GM18517 (cell line): ENCODE data around the gene CACNA1F.

Experiments used
- ATAC-seq: cut with Tn5 transposase; IDR thresholded peaks from one replicate; pipeline ENCODE4 v1.9.1; 2021; ENCODE audit warnings: mild to moderate bottlenecking, moderate library complexity; ENCODE audit not compliant: unreplicated experiment

CACNA1F gene

GRCh38 chrX:49257846-49258748 lies 25.0 kb upstream of the CACNA1F start:
- no peak for ATAC-seq

- ATAC-seq, result no peak
Measured at GRCh38 chrX:49257074-49257790, 24.1 kb upstream of the CACNA1F start.

- ATAC-seq, result no peak
Measured at GRCh38 chrX:49256268-49256995, 23.3 kb upstream of the CACNA1F start.

GRCh38 chrX:49254639-49255038 lies 21.5 kb upstream of the CACNA1F start:
- ATAC-seq, result no peak

- no peak for ATAC-seq
Measured at GRCh38 chrX:49251325-49251724, 18.2 kb upstream of the CACNA1F start.

GRCh38 chrX:49250578-49250977 lies 17.4 kb upstream of the CACNA1F start:
- no peak for ATAC-seq

GRCh38 chrX:49250066-49250465 lies 16.9 kb upstream of the CACNA1F start:
- no peak for ATAC-seq

GRCh38 chrX:49249616-49250015 lies 16.5 kb upstream of the CACNA1F start:
- no peak for ATAC-seq

GRCh38 chrX:49249071-49249470 lies 15.9 kb upstream of the CACNA1F start:
- ATAC-seq, result no peak

- ATAC-seq, result no peak
Measured at GRCh38 chrX:49247916-49248811, 15.0 kb upstream of the CACNA1F start.

- no peak for ATAC-seq
Measured at GRCh38 chrX:49247346-49247745, 14.2 kb upstream of the CACNA1F start.

GRCh38 chrX:49246541-49246940 lies 13.4 kb upstream of the CACNA1F start:
- ATAC-seq, result no peak

GRCh38 chrX:49244207-49244606 lies 11.1 kb upstream of the CACNA1F start:
- ATAC-seq, result no peak

GRCh38 chrX:49243166-49243565 lies 10.0 kb upstream of the CACNA1F start:
- ATAC-seq, result no peak

- ATAC-seq, result no peak
Measured at GRCh38 chrX:49242545-49243066, 9.5 kb upstream of the CACNA1F start.

- ATAC-seq, result no peak
Measured at GRCh38 chrX:49238735-49239134, 5.6 kb upstream of the CACNA1F start.

GRCh38 chrX:49237060-49237459 lies 3.9 kb upstream of the CACNA1F start:
- no peak for ATAC-seq

- no peak for ATAC-seq
Measured at GRCh38 chrX:49233887-49234555, 881 bp upstream of the CACNA1F start.

- no peak for ATAC-seq
Measured at GRCh38 chrX:49232525-49232924, 615 bp downstream of the CACNA1F start.
